SK-N-SH (cell line): ENCODE data around the gene ARHGEF10L.

Source experiments
- EP300 ChIP-seq, 2 experiments: IDR thresholded peaks; 2 replicates each; pipeline versions ENCODE4 v1.4.0 to v1.6.1; 2012; ENCODE audit warnings: borderline replicate concordance in 1 of 2, low read depth in 1 of 2, low read length in 1 of 2
- MAX ChIP-seq: IDR thresholded peaks from 2 replicates; pipeline ENCODE4 v1.4.0; 2012; ENCODE audit warnings: low read depth
- NFIC ChIP-seq: IDR thresholded peaks from 2 replicates; pipeline ENCODE4 v1.4.0; 2012; ENCODE audit warnings: borderline replicate concordance
- POLR2AphosphoS5 ChIP-seq: IDR thresholded peaks from 2 replicates; pipeline ENCODE4 v1.6.1; 2012; ENCODE audit warnings: low read depth, low read length
- REST ChIP-seq: IDR thresholded peaks from 2 replicates; pipeline ENCODE4 v1.6.1; 2012; ENCODE audit warnings: mild to moderate bottlenecking, low read depth, low read length, moderate library complexity
- TF ChIP-seq, protein P1 (sequence below): fragments of 200-600 bp; sonication (generic); IDR thresholded peaks from 2 replicates; pipeline ENCODE4 v1.6.1; 2017; ENCODE audit warnings: antibody characterized with exemption, mild to moderate bottlenecking, moderate library complexity

- TF ChIP-seq NFIC (no peak), REST (no peak), POLR2AphosphoS5 (no peak), MAX (no peak), EP300 (IDR thresholded peaks at IDR 0.05; ENCODE audit: borderline replicate concordance in 1 of 2, low read depth in 1 of 2, low read length in 1 of 2) (no peak)
- TF ChIP-seq, protein P1, sequence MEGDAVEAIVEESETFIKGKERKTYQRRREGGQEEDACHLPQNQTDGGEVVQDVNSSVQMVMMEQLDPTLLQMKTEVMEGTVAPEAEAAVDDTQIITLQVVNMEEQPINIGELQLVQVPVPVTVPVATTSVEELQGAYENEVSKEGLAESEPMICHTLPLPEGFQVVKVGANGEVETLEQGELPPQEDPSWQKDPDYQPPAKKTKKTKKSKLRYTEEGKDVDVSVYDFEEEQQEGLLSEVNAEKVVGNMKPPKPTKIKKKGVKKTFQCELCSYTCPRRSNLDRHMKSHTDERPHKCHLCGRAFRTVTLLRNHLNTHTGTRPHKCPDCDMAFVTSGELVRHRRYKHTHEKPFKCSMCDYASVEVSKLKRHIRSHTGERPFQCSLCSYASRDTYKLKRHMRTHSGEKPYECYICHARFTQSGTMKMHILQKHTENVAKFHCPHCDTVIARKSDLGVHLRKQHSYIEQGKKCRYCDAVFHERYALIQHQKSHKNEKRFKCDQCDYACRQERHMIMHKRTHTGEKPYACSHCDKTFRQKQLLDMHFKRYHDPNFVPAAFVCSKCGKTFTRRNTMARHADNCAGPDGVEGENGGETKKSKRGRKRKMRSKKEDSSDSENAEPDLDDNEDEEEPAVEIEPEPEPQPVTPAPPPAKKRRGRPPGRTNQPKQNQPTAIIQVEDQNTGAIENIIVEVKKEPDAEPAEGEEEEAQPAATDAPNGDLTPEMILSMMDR, result no peak
Observed at GRCh38 chr1:17618558-17619247, 79.2 kb downstream of the ARHGEF10L start.
